Fibroblast of lung (primary cell): Measurements from ENCODE around the gene EYA2. TPM values are rescaled to one million over a fixed set of nuclear protein-coding genes. Genes with fewer than 3 reads are reported as not detected.

Source experiments
- DNase-seq, 2 donors: peaks; one replicate each; pipeline versions ENCODE4 v3.0.0 to v3.0.0-alpha.2; 2010; ENCODE audit warnings: low read depth in 2 of 2
- H2AFZ ChIP-seq: 2 replicates; pipeline ENCODE4 v1.5.1; 2012; ENCODE audit warnings: low read length, control low read depth, inconsistent platforms
- H3K27ac ChIP-seq: 2 replicates; pipeline ENCODE4 v1.5.1; 2011; ENCODE audit warnings: low read length, control low read depth; ENCODE audit not compliant: insufficient read depth
- H3K27me3 ChIP-seq: 2 replicates; pipeline ENCODE4 v1.5.1; 2011; ENCODE audit warnings: mild to moderate bottlenecking, low read length; ENCODE audit not compliant: control insufficient read depth, insufficient read depth
- H3K36me3 ChIP-seq: 2 replicates; pipeline ENCODE4 v1.5.1; 2011; ENCODE audit warnings: low read length; ENCODE audit not compliant: control insufficient read depth, insufficient read depth
- H3K4me1 ChIP-seq: 2 replicates; pipeline ENCODE4 v1.5.1; 2011; ENCODE audit warnings: low read length; ENCODE audit not compliant: control insufficient read depth, insufficient read depth; ENCODE audit errors: extremely low read depth
- H3K4me2 ChIP-seq: 2 replicates; pipeline ENCODE4 v1.5.1; 2011; ENCODE audit warnings: low read length, control low read depth; ENCODE audit not compliant: insufficient read depth; ENCODE audit errors: extremely low read depth
- H3K4me3 ChIP-seq, 4 experiments: fragments of 200-600 bp in 1 of 4; sonication (generic) in 1 of 4; replicated peaks in 1 of 4; 2 replicates each; pipeline ENCODE4 v1.5.1; 2011 to 2016; ENCODE audit warnings: low read length in 4 of 4, low read depth in 3 of 4, mild to moderate bottlenecking in 3 of 4, control low read depth in 2 of 4, inconsistent platforms in 1 of 4, mixed read lengths in 1 of 4; ENCODE audit not compliant: insufficient read depth in 1 of 4; ENCODE audit errors: control extremely low read depth in 1 of 4
- H3K79me2 ChIP-seq: 2 replicates; pipeline ENCODE4 v1.5.1; 2012; ENCODE audit warnings: mild to moderate bottlenecking, low read length, inconsistent platforms; ENCODE audit not compliant: control insufficient read depth, insufficient read depth
- H3K9ac ChIP-seq: 2 replicates; pipeline ENCODE4 v1.5.1; 2011; ENCODE audit warnings: mild to moderate bottlenecking, low read length, control low read depth; ENCODE audit not compliant: insufficient read depth
- H3K9me3 ChIP-seq: 2 replicates; pipeline ENCODE4 v1.5.1; 2012; ENCODE audit warnings: low read depth, low read length; ENCODE audit not compliant: control insufficient read depth, insufficient read depth
- H4K20me1 ChIP-seq: 2 replicates; pipeline ENCODE4 v1.5.1; 2011; ENCODE audit warnings: low read length; ENCODE audit not compliant: control insufficient read depth, insufficient read depth; ENCODE audit errors: extremely low read depth
- CTCF ChIP-seq, 2 donors: IDR thresholded peaks in 1 of 2; conservative IDR thresholded peaks in 1 of 2; 1 replicate in 1 of 2; 2 replicates in 1 of 2; pipeline ENCODE4 v1.5.1; 2011 to 2012; ENCODE audit warnings: low read length in 2 of 2, control low read depth in 1 of 2, inconsistent platforms in 1 of 2, low read depth in 1 of 2, mild to moderate bottlenecking in 1 of 2
- EZH2 ChIP-seq: IDR thresholded peaks from 2 replicates; pipeline ENCODE4 v1.5.1; 2012; ENCODE audit warnings: low read length, control low read depth, mild to moderate bottlenecking; ENCODE audit errors: missing control alignments
- polyA plus RNA-seq, 2 donors: library from polyadenylated mRNA; depleted of rRNA in 1 of 2; stranded (reverse) in 1 of 2; unstranded in 1 of 2; fragments of >200 nt; gene quantifications; 2 replicates each; pipeline ENCODE4 v1.2.1, GENCODE V29; 2011 to 2012; ENCODE audit warnings: missing spikeins in 1 of 2
- total RNA-seq: library from RNA; depleted of rRNA; stranded (reverse); fragments of >200 nt; gene quantifications from 2 replicates; pipeline ENCODE4 v1.2.1, GENCODE V29; 2014

Gene EYA2
- total and polyA plus RNA-seq, 2 donors (not counting 1 experiment from before 2014, with no cell fraction given): 0.37 to 1.7 TPM

DNA sequence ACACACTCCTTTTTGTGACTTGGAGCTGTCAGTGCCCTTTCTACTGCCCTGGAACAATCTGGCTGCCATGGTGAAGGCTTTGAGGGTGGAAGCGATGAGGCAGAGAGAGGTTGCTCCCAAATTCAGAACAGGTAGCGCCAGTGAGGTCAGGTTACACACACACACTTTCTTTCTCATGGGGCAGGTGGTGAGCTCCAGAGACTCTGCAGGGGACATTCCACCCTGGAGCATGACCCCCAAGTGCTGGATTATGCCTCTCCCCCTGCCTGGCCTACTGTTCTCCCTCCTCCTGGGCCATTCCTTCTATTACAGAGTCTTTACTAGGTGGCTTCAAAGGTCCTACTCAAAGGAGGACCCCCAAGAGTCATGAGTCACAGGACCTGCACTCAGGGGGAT is 98.0 kb downstream of the EYA2 start:
- Histone ChIP-seq H3K4me3 (no peak overlapping the region), H4K20me1 (no peaks in the 10 kb centered on the region), H3K4me1 (no peaks in the 10 kb centered on the region), H2AFZ (no peak overlapping the region), H3K9ac (no peak overlapping the region), H3K27me3 (no peaks in the 10 kb centered on the region), H3K27ac (no peak overlapping the region), H3K9me3 (no peaks in the 10 kb centered on the region), H3K36me3 (no peaks in the 10 kb centered on the region), H3K4me2 (no peak overlapping the region), H3K79me2 (no peaks in the 10 kb centered on the region)
- no peak for DNase-seq
- TF ChIP-seq CTCF (conservative IDR thresholded peaks at IDR 0.05 in 1 of 2, IDR thresholded peaks at IDR 0.05 in 1 of 2; ENCODE audit: low read depth in 1 of 2, low read length in 2 of 2) (no peak), EZH2 (no peak)

GRCh38 chr20:46993465-46994095 is 98.9 kb downstream of the EYA2 start:
- no peak for TF ChIP-seq EZH2
- TF ChIP-seq CTCF (conservative IDR thresholded peaks at IDR 0.05 in 1 of 2, IDR thresholded peaks at IDR 0.05 in 1 of 2; ENCODE audit: low read depth in 1 of 2, low read length in 2 of 2): no peak
- Histone ChIP-seq H3K9me3 (no peaks in the 10 kb centered on the region), H3K36me3 (no peaks in the 10 kb centered on the region), H3K27ac (no peak overlapping the region), H4K20me1 (no peaks in the 10 kb centered on the region), H3K4me3 (no peak overlapping the region), H3K4me2 (no peak overlapping the region), H2AFZ (no peak overlapping the region), H3K79me2 (no peaks in the 10 kb centered on the region), H3K9ac (no peak overlapping the region), H3K4me1 (no peaks in the 10 kb centered on the region), H3K27me3 (no peaks in the 10 kb centered on the region)
- DNase-seq: no peak

DNA sequence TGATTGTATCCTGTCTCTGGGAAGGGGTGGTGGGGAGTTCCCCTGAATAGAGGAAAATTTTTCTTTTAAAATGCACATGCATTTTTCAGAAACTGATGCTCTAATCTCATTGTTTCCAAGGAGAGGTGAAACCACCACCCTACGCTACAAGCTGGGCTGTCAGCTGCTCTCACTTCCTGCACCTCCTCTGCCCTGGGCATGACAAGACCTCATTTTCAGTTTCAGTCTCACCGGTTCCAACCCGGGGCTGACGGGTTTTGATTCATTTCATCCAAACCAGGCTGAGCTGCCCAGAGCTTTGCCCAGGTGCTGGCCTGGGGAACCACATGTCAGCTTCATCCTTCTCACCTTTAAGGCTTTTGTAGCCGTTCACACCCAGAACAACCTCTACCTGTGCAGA is 99.7 kb downstream of the EYA2 start:
- no peak overlapping the region for H2AFZ ChIP-seq
- no peak overlapping the region for H3K9ac ChIP-seq
- H3K4me2 ChIP-seq: no peak overlapping the region
- H3K4me3 ChIP-seq: no peak overlapping the region
- H3K27me3 ChIP-seq: no peaks in the 10 kb centered on the region
- H3K79me2 ChIP-seq: no peaks in the 10 kb centered on the region
- DNase-seq: no peak
- H3K9me3 ChIP-seq: no peaks in the 10 kb centered on the region
- H3K27ac ChIP-seq: no peak overlapping the region
- no peaks in the 10 kb centered on the region for H3K36me3 ChIP-seq
- TF ChIP-seq EZH2 (no peak), CTCF (conservative IDR thresholded peaks at IDR 0.05 in 1 of 2, IDR thresholded peaks at IDR 0.05 in 1 of 2; ENCODE audit: low read depth in 1 of 2, low read length in 2 of 2) (no peak)
- H4K20me1 ChIP-seq: no peaks in the 10 kb centered on the region
- H3K4me1 ChIP-seq: no peaks in the 10 kb centered on the region
